Fibroblast of upper back skin (primary cell): ENCODE results near the gene IL22RA1.

ENCODE experiments used
- DNase-seq: peaks from one replicate; pipeline ENCODE4 v3.0.0-alpha.2; 2013

The IL22RA1 gene

GRCh38 chr1:24111996-24112779, 30.8 kb downstream of the IL22RA1 start, which contains the start of gene MYOM3:
MYOM3 (minus strand) TSS chr1:24112135; CDS start chr1:24108636, 3,499 bp downstream.
- DNase-seq: peak; percentile 69

- DNase-seq: no peak
These were observed 31.5 kb downstream of the IL22RA1 start for GRCh38 chr1:24111262-24111995.

GRCh38 chr1:24110642-24111261, 32.2 kb downstream of the IL22RA1 start:
- DNase-seq: no peak

GRCh38 chr1:24109686-24110475, 33.1 kb downstream of the IL22RA1 start:
- DNase-seq: no peak

GRCh38 chr1:24109166-24109483, 33.8 kb downstream of the IL22RA1 start:
- DNase-seq: no peak

GRCh38 chr1:24108334-24109165, 34.4 kb downstream of the IL22RA1 start:
- DNase-seq: peak; percentile 84

- peak; percentile 60 for DNase-seq
These were observed 35.3 kb downstream of the IL22RA1 start for GRCh38 chr1:24107462-24108138.

GRCh38 chr1:24105368-24106160, 37.4 kb downstream of the IL22RA1 start:
- no peak for DNase-seq

- no peak for DNase-seq
These were observed 38.1 kb downstream of the IL22RA1 start for GRCh38 chr1:24104854-24105253.

GRCh38 chr1:24103879-24104278, 39.1 kb downstream of the IL22RA1 start:
- DNase-seq: no peak

- DNase-seq: no peak
These were observed 39.5 kb downstream of the IL22RA1 start for GRCh38 chr1:24103408-24103807.

GRCh38 chr1:24102961-24103360, 40.0 kb downstream of the IL22RA1 start:
- no peak for DNase-seq

GRCh38 chr1:24101796-24102586, 40.9 kb downstream of the IL22RA1 start:
- no peak for DNase-seq

GRCh38 chr1:24100945-24101737, 41.8 kb downstream of the IL22RA1 start:
- no peak for DNase-seq

GRCh38 chr1:24098943-24099638, 43.8 kb downstream of the IL22RA1 start:
- no peak for DNase-seq

GRCh38 chr1:24098102-24098501, 44.8 kb downstream of the IL22RA1 start:
- DNase-seq: no peak

GRCh38 chr1:24097663-24098062, 45.3 kb downstream of the IL22RA1 start:
- no peak for DNase-seq

GRCh38 chr1:24096739-24097103, 46.2 kb downstream of the IL22RA1 start:
- no peak for DNase-seq
